G401 (cell line): ENCODE measurements around the gene PKDCC. TPM values are rescaled to one million over a fixed set of nuclear protein-coding genes. Genes with fewer than 3 reads are reported as not detected.

ENCODE experiments used
- DNase-seq: peaks from one replicate; pipeline ENCODE4 v3.0.0-alpha.2; 2015; ENCODE audit warnings: low spot score
- in situ Hi-C: cut with HindIII; loops from 2 replicates; pipeline ENCODE4 v1.10.0; 2016; ENCODE audit warnings: low sequenced_read_pairs, mixed read lengths
- total RNA-seq: library from RNA; depleted of rRNA; stranded (reverse); fragments of >200 nt; shearing (Covaris generic); gene quantifications from 2 replicates; pipeline ENCODE4 v1.2.3, GENCODE V29; 2014; rRNA removed

The PKDCC gene
- total RNA-seq, 1 experiment from 2014 or later: 36.9 TPM

DNA sequence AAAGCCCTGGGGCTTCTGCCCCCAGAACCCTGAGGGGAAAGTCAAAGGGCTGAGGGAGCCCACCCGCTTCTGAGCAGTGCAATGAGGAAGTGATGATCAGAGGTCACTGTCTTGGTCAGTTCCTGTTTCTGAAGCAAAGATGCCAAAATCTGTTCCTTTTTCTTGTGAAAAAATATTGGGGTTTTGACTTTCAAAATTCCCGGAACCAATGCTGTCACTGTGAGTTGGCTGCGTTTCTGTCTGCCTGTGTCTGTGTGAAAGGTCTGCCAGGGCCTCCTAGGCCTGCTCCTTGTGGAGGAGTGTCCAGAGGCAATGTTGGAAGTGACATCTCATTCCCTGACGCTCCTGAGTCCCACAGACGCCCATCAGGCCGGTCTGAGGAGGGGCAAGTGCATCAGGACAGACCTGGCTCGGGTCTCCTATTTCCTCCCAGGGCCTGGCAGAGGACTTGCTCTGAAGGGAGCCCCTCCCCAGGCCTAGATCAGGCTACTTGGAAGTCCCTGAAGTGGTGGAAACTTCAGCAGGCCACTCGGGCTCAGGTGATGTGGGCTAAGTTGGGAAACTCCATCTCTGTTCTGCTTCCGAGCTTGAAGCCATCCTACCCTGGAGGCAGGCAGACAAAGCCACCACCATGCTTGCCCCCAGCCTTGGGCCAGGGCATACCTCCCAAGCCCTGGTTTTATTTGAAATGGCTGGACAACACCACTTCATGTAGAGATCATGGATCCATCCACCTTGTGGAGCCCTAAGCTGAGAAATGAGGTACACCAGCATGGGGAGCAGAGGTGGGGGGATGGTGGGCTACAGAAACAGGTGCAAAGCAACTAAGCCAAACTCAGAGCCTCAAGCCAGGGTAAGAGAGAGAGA lies 51.0 kb downstream of the PKDCC start:
- in situ Hi-C loops: loop anchor here (25.0 kb wide), 1 partner anchor 237 kb away; no protein-coding TSS in a partner anchor
- DNase-seq: no peak

DNA sequence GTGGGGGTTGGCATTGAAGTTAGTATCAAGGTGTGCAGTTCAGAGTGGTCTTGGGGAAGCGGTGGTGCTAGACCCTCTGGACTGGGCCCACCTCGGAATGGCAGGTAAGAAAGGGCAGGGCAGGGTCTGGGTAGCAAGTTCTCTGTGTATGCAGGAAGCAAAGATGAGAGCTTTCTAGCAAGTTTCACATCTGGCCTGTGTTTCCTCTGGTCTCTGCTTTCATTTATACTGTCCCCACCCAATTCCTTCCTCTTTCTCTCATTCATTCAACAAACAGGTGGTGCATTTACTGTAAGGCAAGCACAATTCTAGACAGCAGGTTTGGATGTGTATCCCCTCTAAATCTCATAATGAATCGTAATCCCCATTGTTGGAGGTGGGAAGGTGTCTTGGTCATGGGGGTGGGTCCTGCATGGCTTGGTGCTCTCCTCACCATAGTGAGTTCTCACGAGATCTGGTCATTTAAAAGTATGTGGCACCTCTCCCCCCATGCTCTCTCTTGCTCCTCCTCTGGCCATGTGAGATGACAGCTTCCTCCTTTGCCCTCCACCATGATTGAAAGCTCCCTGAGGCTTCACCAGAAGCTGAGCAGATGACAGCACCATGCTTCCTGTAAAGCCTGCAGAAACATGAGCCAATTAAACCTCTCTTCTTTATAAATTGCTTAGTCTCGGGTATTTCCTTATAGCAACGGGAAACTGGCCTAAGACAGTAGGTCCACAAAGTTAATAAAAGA lies 51.8 kb downstream of the PKDCC start:
- in situ Hi-C loops: loop anchor here (25.0 kb wide), 1 partner anchor 237 kb away; no protein-coding TSS in a partner anchor
- no peak for DNase-seq

DNA sequence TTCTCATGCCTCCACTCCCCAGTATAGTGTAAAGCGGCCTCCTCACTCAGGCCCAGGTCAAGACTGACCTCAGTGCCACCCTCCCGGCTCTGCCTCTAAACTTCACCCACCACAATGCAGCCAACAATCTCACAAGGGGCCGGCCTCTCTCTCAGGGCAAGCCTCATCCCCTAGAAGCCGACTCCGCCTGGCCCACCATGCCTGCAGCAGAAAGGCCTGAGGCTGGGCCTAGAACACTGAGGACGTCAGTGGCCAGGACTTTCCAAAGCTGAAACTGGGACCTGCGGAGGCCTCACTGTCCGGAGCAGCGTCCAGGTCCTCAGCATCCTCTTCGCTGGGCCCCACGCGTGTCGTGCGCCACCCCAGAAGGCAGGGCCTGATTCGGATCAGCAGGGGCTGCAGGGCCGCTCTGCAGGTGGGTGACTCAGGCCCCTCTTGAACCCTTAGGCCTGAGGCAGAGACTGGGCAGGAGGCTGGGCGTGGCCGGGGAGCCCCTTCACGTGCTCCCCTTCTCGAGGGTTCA lies 52.9 kb downstream of the PKDCC start:
- no peak for DNase-seq

DNA sequence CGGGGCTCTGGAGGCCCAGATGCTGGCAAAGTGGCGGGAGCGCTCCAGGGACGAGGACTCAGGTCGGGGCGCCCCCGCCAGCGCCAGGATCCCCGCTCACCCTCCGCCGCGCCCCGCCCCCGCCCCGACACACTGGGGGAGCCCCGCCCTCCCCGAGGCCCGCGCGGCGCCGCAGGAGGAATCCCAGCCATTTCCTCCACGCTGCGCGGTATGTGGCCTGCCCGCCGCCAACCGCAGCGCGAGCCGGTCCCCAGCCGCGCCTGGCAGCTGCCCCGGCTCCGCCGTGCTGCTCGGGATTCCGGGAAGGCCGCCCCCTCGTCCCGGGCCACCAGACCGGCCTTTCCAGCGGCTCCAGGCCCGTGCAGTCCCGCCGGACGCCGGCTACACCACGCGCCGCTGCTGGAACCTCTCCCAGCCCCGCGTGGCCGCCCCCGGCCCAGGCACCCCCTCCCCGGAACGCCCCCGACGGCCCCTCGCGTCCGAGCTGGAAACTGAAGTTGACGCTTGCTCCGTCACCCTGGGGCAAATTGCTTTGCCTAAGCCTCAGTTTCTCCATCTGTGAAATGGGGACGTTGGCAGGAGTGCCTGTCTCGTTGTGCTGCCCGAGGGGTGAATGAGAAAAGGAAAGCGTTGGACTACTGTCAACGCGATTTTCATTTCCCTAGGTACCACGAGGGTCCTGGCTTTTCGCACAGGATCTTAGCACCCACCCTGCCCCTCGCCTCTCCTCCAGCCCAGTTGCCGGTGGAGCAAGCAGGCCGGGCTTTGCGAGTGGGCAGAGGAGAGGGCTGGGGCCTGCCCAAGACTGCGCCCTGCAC lies 53.6 kb downstream of the PKDCC start:
- in situ Hi-C loops: no loop called here
- no peak for DNase-seq

More for the DNA sequence above, 52.9 kb downstream of the PKDCC start:
- in situ Hi-C loops: no loop called here

DNA sequence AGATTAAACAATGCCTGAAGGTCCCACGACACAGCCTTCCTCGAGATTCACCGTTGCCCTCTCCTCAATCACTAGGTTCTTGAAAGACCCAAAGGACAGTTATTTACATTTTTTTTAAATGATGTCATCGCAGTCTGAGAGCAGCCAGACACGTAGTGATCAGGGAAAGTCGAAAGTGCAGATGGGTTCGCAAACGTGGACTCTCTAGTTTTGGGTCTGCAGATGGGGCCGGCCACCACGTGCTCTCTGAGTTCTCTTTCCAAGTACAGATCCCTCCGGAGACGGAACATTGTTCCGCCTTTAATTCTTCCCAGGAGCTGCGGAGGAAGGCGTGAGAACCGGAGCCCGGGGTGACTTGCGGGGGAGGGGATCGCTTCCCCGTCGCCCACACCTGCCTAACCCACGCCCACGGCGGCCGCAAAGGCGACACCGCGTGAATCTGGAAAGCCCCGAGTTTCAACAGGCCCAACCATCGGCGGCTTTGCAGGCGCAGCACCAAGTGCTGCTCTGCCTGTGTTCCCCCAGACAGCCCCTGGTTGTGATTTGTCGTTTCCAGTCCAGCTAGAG lies 54.3 kb downstream of the PKDCC start:
- DNase-seq: no peak
- in situ Hi-C loops: no loop called here

DNA sequence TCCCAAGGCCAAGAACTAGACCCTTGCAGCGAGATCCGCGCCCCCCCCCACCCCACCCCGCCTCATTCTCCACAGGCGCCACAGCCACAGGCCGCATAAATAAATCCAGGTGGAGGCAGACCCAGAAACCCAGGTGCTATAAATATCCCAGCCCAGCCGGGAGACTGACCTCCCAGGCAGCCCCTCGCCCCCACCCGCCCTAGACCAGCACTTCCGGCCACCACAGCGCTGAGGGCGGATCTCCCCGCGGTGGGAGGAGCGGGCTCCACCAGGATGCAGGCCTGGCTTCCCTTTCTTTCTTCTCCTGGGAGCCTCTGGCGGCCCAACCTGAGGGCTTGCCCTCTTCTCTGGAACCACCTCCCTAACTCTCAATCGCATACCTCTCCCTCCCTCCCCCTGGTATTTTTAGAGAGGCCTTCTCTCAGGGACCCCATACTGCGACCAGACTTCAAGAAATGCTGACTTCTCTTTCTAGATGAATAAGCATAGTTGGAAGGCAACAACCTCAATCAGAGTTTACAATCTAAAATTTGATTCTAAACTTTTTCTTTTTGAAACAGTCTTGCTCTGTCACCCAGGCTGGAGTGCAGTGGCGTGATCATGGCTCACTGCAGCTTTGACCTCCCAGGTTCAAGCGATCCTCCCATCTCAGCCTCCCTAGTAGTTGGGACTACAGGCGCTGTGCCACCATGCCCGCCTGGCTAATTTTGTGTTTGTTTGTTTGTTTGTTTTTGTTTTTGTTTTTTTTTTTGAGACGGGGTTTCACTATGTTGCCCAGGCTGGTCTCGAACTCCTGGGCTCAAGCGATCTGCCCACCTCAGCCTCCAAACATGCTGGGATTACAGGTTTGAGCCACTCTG lies 55.0 kb downstream of the PKDCC start:
- DNase-seq: no peak
- in situ Hi-C loops: no loop called here

DNA sequence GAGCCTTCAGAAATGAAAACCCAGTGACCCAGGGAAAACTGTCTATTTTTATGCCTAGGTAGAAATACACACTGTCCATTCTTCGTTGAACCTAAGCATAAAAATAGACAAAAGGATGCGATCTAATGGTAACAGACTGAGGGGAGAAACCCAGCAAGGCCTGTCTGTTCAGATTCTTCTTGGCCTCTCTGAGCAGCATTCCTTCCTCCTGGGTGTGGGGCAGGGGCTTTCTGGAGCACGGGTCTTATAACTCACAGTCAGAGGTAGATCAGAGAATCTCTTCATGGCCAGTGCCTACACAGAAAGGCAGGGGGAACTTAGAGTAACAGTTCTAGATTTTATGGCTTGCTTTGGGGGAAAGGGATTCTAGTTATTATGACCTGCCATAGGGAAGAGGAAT lies 56.0 kb downstream of the PKDCC start:
- in situ Hi-C loops: no loop called here
- no peak for DNase-seq

DNA sequence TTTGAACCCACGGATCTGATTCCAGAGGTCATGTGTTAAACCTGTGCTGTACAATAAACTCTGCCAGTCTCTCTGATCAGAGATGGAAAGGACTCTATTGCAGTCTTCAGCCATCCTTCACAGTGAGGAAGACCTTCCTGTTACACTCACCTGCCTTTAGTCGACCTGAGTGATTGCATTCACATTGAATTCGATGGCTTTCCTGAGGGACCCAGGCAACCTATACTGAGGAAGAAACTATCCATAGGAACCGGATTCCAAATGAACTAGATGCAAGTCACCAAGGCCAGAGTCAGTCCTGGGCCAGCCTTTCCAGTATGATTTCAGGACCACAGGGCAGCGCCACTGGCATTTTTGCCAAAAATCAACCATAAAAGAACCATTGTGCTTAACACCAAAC lies 56.8 kb downstream of the PKDCC start:
- no peak for DNase-seq
- in situ Hi-C loops: no loop called here

DNA sequence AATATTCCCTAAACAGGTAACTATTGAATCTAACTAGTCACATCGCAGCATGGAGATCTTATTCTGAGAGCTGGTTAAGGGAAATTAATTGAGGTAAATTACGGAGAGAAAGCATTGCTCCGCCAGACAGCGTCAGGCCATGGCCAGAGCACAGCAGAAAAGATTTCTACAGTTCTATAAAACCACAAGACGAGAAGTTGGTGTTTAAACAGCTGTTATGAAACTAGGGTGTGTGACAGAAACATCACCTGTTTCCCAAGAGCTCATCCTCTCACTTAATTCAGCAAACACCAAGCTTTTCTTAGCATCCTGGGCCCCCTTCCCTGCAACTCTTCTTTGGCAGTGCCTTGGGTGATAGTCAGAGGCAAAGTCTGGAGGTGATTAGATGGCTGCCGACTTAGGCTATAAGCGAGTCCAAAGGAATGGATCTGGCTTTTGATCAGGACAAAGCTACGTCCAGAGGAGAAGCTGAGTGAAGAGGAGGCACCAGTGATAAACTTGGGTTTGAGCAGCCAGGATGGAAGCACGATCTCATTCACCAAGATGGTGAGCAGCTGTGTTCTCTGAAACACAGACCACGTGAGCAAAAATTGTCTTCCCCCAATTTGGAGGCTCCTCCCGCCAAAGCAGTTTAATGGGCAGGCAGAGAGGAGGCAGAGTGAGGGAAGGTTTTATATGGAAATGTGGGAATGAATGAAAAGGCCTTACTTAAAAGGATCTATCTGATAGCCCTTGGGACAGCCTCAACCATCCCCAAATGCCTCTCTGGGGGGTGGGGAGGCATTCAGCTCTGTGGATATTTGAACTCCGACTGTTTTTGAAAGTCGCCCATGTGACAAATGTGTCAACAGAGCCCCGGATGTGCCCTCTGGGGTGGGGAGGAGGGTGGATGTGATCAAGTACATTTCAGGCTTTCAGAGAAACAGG lies 57.8 kb downstream of the PKDCC start:
- no peak for DNase-seq
- in situ Hi-C loops: no loop called here

DNA sequence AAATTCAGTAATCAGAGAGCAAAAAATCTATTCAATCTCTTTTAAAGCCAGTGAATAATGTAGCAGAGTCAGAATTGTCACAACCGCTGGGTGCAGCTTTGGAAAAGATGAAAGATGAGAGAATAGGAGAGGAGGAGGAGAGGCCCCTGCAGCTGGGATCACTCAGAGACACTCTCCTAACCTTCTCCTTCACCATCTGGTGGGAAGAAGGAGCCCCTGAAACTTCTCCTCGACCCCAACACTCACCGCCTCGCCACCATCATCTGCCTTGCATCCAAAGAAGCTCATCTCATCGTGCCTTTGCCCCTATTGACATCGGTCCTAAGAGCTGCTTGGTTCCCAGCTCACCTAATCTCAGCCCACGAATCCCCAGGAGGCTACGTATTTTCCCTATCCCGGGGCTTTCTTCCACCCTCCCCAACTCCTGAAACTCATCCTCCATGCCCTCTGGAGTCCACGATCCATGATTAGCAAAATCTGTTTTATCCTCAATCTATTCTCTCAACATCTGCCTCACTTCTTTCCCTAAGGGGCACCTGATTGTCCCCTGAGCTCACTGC lies 58.5 kb downstream of the PKDCC start:
- in situ Hi-C loops: no loop called here
- DNase-seq: no peak

DNA sequence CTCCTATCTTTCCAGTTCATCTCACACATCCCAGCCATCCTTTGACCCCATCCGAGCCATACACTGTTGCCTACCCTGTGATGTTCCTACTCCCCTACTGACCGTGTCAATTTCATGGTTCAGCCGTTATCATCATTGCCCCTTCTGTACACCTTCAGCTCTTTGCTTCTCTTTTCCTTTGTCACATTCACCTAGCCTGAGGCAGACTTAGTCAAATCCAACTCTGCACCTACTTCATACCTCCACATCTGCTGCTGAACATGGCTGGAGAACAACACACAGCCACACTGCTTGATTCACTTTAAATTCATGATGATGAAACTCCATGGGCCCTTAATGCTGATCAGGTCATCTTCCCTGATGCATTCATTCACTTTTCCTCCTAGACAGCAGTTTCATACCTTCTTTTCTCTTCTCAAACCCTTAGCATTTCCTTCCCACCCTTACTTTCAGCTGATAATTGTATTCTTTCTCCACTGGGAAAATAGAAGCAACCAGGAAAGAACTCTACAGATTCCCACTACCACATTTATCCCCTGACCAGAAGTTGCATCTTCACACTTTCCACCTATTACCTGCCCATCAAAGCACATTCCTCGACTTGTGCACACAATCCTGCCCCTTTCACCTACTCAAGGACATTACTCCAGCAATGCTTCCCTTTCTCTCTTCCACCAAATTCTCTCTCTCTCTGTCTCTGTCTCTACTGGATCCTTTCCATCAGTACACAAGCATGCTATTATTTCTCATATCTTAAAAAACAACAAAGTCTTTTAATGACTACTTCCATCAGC lies 59.6 kb downstream of the PKDCC start:
- DNase-seq: no peak
- in situ Hi-C loops: no loop called here

Other genes starting within 250 kb of the PKDCC start
- 116 and 156 TPM in 2 replicates for gene EML4, start 121.3 kb downstream of the PKDCC start, total RNA-seq